NT2/D1 (cell line): ENCODE results near the gene RBPJL.

Experiments used
- DNase-seq: peaks from one replicate; pipeline ENCODE4 v3.0.0-alpha.2; 2011; ENCODE audit warnings: low read depth, low spot score
- H3K27me3 ChIP-seq: 2 replicates; pipeline ENCODE4 v1.6.0; 2011; ENCODE audit warnings: mild to moderate bottlenecking; ENCODE audit not compliant: insufficient read length, insufficient read depth
- H3K36me3 ChIP-seq: 2 replicates; pipeline ENCODE4 v1.6.1; 2011; ENCODE audit warnings: mild to moderate bottlenecking, low read length, mixed read lengths; ENCODE audit not compliant: insufficient read depth, insufficient read length
- H3K4me1 ChIP-seq: 2 replicates; pipeline ENCODE4 v1.5.1; 2011; ENCODE audit not compliant: insufficient read depth, insufficient read length
- H3K4me3 ChIP-seq: 2 replicates; pipeline ENCODE4 v1.5.1; 2011; ENCODE audit warnings: low read depth; ENCODE audit not compliant: insufficient read length
- H3K9ac ChIP-seq: 2 replicates; pipeline ENCODE4 v1.6.0; 2011; ENCODE audit warnings: low read depth; ENCODE audit not compliant: insufficient read length
- H3K9me3 ChIP-seq: 2 replicates; pipeline ENCODE4 v1.5.1; 2011; ENCODE audit warnings: mild to moderate bottlenecking, low read length; ENCODE audit not compliant: insufficient read depth
- SUZ12 ChIP-seq: IDR thresholded peaks from 2 replicates; pipeline ENCODE4 v1.6.1; 2011; ENCODE audit not compliant: insufficient read length, insufficient read depth; ENCODE audit errors: extremely low read depth
- YY1 ChIP-seq: IDR thresholded peaks from 2 replicates; pipeline ENCODE4 v1.6.1; 2011; ENCODE audit not compliant: insufficient read length, insufficient read depth
- ZNF274 ChIP-seq: IDR thresholded peaks from 2 replicates; pipeline ENCODE4 v1.6.1; 2011; ENCODE audit warnings: mild to moderate bottlenecking, low read depth, low read length

Gene RBPJL

DNA sequence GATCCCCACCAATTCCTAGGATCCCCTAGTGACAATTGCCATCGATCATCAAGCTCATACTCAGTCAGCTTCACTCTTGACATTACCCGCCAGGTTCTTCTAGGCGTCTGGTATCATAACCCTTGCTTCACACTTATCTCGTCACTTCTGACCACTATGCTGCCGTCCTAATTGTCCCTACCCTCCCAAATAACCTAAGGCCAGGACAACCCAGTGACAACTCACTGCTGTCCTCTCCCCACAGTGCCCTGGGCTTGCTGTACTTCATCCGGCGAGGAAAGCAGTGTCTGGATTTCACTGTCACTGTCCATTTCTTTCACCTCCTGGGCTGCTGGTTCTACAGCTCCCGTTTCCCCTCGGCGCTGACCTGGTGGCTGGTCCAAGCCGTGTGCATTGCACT, 60.0 kb downstream of the RBPJL start:
- peaks cover 47% of the 10 kb centered on the region for H3K36me3 ChIP-seq
- no peaks in the 10 kb centered on the region for H3K27me3 ChIP-seq
- H3K9me3 ChIP-seq: no peaks in the 10 kb centered on the region
- no peak for DNase-seq
- no peak overlapping the region for H3K4me3 ChIP-seq
- no peak overlapping the region for H3K9ac ChIP-seq
- H3K4me1 ChIP-seq: peaks cover 2% of the 10 kb centered on the region
- TF ChIP-seq SUZ12 (no peak), YY1 (no peak), ZNF274 (no peak)

DNA sequence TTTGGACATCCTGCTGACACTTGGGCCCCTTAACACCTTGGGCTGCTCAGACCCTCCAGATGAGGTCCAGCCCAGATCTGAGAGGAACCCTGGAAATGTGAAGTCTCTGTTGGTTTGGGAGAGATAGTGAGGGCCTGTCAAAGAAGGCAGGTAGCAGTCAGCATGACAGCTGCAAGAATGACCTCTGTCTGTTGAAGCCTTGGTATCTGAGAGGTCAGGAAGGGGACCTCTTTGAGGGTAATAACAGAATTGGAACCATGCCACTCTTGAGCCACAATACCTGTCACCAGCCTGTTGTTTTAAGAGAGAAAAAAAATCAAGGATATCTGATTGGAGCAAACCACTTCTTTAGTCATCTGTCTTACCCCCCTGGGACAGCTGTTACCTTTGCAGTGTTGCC, 60.5 kb downstream of the RBPJL start:
- Histone ChIP-seq H3K4me1 (peaks cover 2% of the 10 kb centered on the region), H3K4me3 (no peak overlapping the region), H3K36me3 (peaks cover 47% of the 10 kb centered on the region), H3K9me3 (no peaks in the 10 kb centered on the region), H3K27me3 (no peaks in the 10 kb centered on the region), H3K9ac (no peak overlapping the region)
- DNase-seq: no peak
- TF ChIP-seq SUZ12 (no peak), ZNF274 (no peak), YY1 (no peak)
